Epithelial cell of alveolus of lung (primary cell): Measurements from ENCODE around the gene AKR1C1. TPM values are rescaled to one million over a fixed set of nuclear protein-coding genes. Genes with fewer than 3 reads are reported as not detected.

Experiments used
- total RNA-seq: library from RNA; depleted of rRNA; stranded (reverse); fragments of >200 nt; gene quantifications from 2 replicates; pipeline ENCODE4 v1.2.1, GENCODE V29; 2015

Gene AKR1C1
- total RNA-seq: 12.9 and 72.8 TPM in 2 replicates

GRCh38 chr10:4962876-4963814, at the start of gene AKR1C1:
AKR1C1 (plus strand) TSS chr10:4963415; CDS start chr10:4963445, 30 bp downstream.

GRCh38 chr10:5003127-5004029, 40.2 kb downstream of the AKR1C1 start, which contains the start of gene AKR1C2:
AKR1C2 (minus strand) TSS chr10:5003857; CDS start chr10:5003835, 22 bp downstream.

Other genes with a start within 250 kb of the AKR1C1 start
- gene AKR1E2, start 137.2 kb upstream of the AKR1C1 start, total RNA-seq: 1.3 and 2.7 TPM in 2 replicates
- 3.7 and 4.7 TPM in 2 replicates for gene AKR1C2, start 40.4 kb downstream of the AKR1C1 start, total RNA-seq
- gene AKR1C3, start 131.0 kb downstream of the AKR1C1 start, total RNA-seq: 0.52 and 9.6 TPM in 2 replicates
- not detected in 2 replicates for gene AKR1C8, start 221.7 kb downstream of the AKR1C1 start, total RNA-seq
- gene AKR1C4, start 233.4 kb downstream of the AKR1C1 start, total RNA-seq: not detected in 2 replicates